T-helper 22 cell (primary cell): ENCODE measurements around the gene PRAMEF17.
"Not testable (repeated sequence)": the region's sequence is repeated elsewhere in the genome, so short reads cannot be mapped to it uniquely, and the experiment has no call there.

ENCODE experiments used
- DNase-seq: peaks from one replicate; pipeline ENCODE4 v3.0.0-alpha.2; 2020; ENCODE audit warnings: low read depth

The PRAMEF17 gene

GRCh38 chr1:13389332-13389731, at the start of gene PRAMEF17:
PRAMEF17 (plus strand) TSS chr1:13389632; CDS start chr1:13389658, 26 bp downstream.
- DNase-seq: not testable (repeated sequence)

- DNase-seq: not testable (repeated sequence)
Measured at GRCh38 chr1:13342496-13342895, 46.9 kb upstream of the PRAMEF17 start.

- DNase-seq: not testable (repeated sequence)
Measured at GRCh38 chr1:13347034-13347433, 42.4 kb upstream of the PRAMEF17 start, which contains the start of gene PRAMEF14. PRAMEF14 (minus strand) TSS chr1:13347134; CDS start chr1:13345314, 1,820 bp downstream.

GRCh38 chr1:13353476-13353875, 36.0 kb upstream of the PRAMEF17 start:
- DNase-seq: not testable (repeated sequence)

- not testable (repeated sequence) for DNase-seq
Measured at GRCh38 chr1:13354475-13354874, 35.0 kb upstream of the PRAMEF17 start.

- not testable (repeated sequence) for DNase-seq
Measured at GRCh38 chr1:13356774-13357173, 32.7 kb upstream of the PRAMEF17 start.

GRCh38 chr1:13362364-13362763, 27.1 kb upstream of the PRAMEF17 start:
- DNase-seq: not testable (repeated sequence)

GRCh38 chr1:13364928-13365327, 24.5 kb upstream of the PRAMEF17 start:
- not testable (repeated sequence) for DNase-seq

- not testable (repeated sequence) for DNase-seq
Measured at GRCh38 chr1:13366536-13366935, 22.9 kb upstream of the PRAMEF17 start.

- DNase-seq: not testable (repeated sequence)
Measured at GRCh38 chr1:13368544-13368943, 20.9 kb upstream of the PRAMEF17 start.

GRCh38 chr1:13378983-13379382, 10.4 kb upstream of the PRAMEF17 start:
- not testable (repeated sequence) for DNase-seq

GRCh38 chr1:13380380-13380779, 9.1 kb upstream of the PRAMEF17 start:
- DNase-seq: not testable (repeated sequence)

- DNase-seq: not testable (repeated sequence)
Measured at GRCh38 chr1:13393004-13393403, 3.6 kb downstream of the PRAMEF17 start.

- not testable (repeated sequence) for DNase-seq
Measured at GRCh38 chr1:13394761-13395160, 5.3 kb downstream of the PRAMEF17 start.

- not testable (repeated sequence) for DNase-seq
Measured at GRCh38 chr1:13395311-13395710, 5.9 kb downstream of the PRAMEF17 start.

GRCh38 chr1:13407811-13408210, 18.4 kb downstream of the PRAMEF17 start:
- DNase-seq: no peak

GRCh38 chr1:13410150-13410549, 20.7 kb downstream of the PRAMEF17 start, which contains the start of gene PRAMEF20:
PRAMEF20 (plus strand) TSS chr1:13410450; CDS start chr1:13416355, 5,905 bp downstream.
- not testable (repeated sequence) for DNase-seq

GRCh38 chr1:13430495-13430894, 41.1 kb downstream of the PRAMEF17 start:
- DNase-seq: no peak

- DNase-seq: no peak
Measured at GRCh38 chr1:13432251-13432650, 42.8 kb downstream of the PRAMEF17 start.

- not testable (repeated sequence) for DNase-seq
Measured at GRCh38 chr1:13433694-13434358, 44.4 kb downstream of the PRAMEF17 start.

- no peak for DNase-seq
Measured at GRCh38 chr1:13435458-13435857, 46.0 kb downstream of the PRAMEF17 start.

- not testable (repeated sequence) for DNase-seq
Measured at GRCh38 chr1:13439104-13439783, 49.8 kb downstream of the PRAMEF17 start.
